GM12878 (cell line): ENCODE data around the gene SMARCE1. TPM values are rescaled to one million over a fixed set of nuclear protein-coding genes. Genes with fewer than 3 reads are reported as not detected.

Source experiments
- EP300 ChIP-seq, 2 experiments: fragments of 150-350 bp in 1 of 2; IDR thresholded peaks; 2 replicates each; pipeline ENCODE4 v1.6.1; 2011 to 2012; ENCODE audit warnings: low read depth in 2 of 2, low read length in 2 of 2, borderline replicate concordance in 1 of 2, improper control_type of control experiment in 1 of 2, inconsistent platforms in 1 of 2; ENCODE audit not compliant: control insufficient read depth in 1 of 2
- MEF2A ChIP-seq: IDR thresholded peaks from 2 replicates; pipeline ENCODE4 v1.6.1; 2011; ENCODE audit warnings: low read depth, mild to moderate bottlenecking, low read length, moderate library complexity; ENCODE audit not compliant: insufficient read depth
- NKRF ChIP-seq: fragments of 450-650 bp; conservative IDR thresholded peaks from 2 replicates; pipeline ENCODE4 v1.6.1; 2017; ENCODE audit warnings: mild to moderate bottlenecking, moderate library complexity
- ZNF207 ChIP-seq: fragments of 450-650 bp; IDR thresholded peaks from 2 replicates; pipeline ENCODE4 v1.6.1; 2014; ENCODE audit warnings: antibody characterized with exemption, mild to moderate bottlenecking, borderline replicate concordance
- ZNF687 ChIP-seq: fragments of 450-650 bp; IDR thresholded peaks from 2 replicates; pipeline ENCODE4 v1.6.1; 2017; ENCODE audit warnings: mild to moderate bottlenecking, moderate library complexity
- polyA plus RNA-seq, 11 experiments: library from polyadenylated mRNA; depleted of rRNA in 4 of 11; unstranded in 6 of 11; stranded (reverse) in 5 of 11; fragments of >200 nt; fragmentation: Nextera tagmentation in 4 of 11; fragmentation: Illumina TruSeq in 1 of 11; extraction: Ambion mirVana in 4 of 11; extraction: Trizol in 1 of 11; gene quantifications; 1 replicate in 1 of 11; 2 replicates in 10 of 11; pipeline versions ENCODE4 v1.2.1 to v1.2.3, GENCODE V29; 2011 to 2016; ENCODE audit warnings: inconsistent platforms in 2 of 11, missing spikeins in 2 of 11, low read depth in 1 of 11
- total RNA-seq, 4 experiments: library from RNA; depleted of rRNA in 3 of 4; stranded (reverse); fragments of >200 nt in 3 of 4; fragmentation: Illumina TruSeq in 1 of 4; extraction: Trizol in 1 of 4; gene quantifications; 2 replicates each; pipeline versions ENCODE4 v1.2.1 to v1.2.3, GENCODE V29; 2013 to 2021

Gene SMARCE1
- total and polyA plus RNA-seq, 10 of the 15 experiments (the other 5 are each of a cell fraction or from before 2014, with no cell fraction given) = 87.9 to 191 (median 132) TPM

- peak; percentile 91 for TF ChIP-seq ZNF687
- peak; percentile 75; the same call in 1 of the 2 replicates for TF ChIP-seq ZNF207
- TF ChIP-seq MEF2A = peak; percentile 90
- TF ChIP-seq NKRF = 0 out of 2 replicates have a peak, but pooled peaks have one; percentile 32
- peak; percentile 97 to 98 for TF ChIP-seq EP300 (IDR thresholded peaks at IDR 0.05; ENCODE audit: borderline replicate concordance in 1 of 2, control insufficient read depth in 1 of 2, low read depth in 2 of 2, low read length in 2 of 2)
Observed at GRCh38 chr17:40615068-40615840, 32.4 kb downstream of the SMARCE1 start (continued).
